Activated CD4-positive, alpha-beta T cell treated with anti-CD3 and anti-CD28 coated beads for 1 hour (primary cell): ENCODE data around the gene BAIAP2.

Experiments
- DNase-seq: peaks from one replicate; pipeline ENCODE4 v3.0.0-alpha.2; 2020

Gene BAIAP2

GRCh38 chr17:81039854-81040758 lies 5.2 kb downstream of the BAIAP2 start:
- DNase-seq = no peak

DNA sequence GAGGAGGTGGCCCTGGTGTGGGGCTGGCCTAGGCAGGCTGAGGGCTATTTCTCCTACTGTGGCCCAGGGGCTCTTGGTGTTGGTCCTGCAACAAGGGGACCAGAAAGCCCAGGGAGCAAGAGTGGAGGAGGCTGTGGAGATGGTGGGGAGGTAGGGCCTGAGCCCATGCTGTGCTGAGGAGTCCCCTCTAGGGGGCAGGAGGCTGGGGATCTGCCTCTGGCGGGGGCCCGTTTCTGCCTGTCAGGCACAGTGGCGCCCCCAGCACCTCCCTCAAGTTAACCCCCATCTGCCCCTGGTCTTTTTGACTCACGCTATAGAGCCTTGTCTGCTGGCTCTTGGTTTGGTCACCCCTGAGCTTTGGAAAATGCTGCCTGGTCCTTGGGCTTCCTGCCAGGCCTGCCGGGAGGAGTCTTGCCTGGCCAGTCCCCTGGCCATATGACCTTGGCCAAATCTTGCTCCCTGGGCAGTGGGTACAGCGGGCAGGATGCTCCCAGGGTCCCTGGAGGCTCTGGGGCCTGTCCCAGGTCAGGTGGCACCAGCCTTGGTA lies 5.9 kb downstream of the BAIAP2 start:
- DNase-seq = no peak

DNA sequence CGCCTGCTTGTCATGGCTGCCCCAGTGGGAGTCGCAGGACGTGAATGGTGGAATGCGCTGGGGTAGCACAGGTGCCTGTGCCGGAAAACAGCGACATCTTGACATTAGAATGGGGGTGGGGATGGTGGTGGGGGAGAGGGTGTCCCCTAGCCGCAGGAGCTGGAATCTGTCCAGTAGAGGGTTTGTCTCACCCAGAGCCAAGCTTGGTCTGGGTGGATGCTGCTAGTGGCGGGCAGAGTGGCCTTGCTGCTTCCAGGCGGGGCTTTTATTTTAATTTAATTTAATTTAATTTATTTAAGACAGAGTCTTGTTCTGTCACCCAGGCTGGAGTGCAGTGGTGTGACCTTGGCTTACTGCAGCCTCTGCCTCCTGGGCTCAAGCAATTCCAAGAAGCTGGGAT lies 7.7 kb downstream of the BAIAP2 start:
- DNase-seq = no peak

DNA sequence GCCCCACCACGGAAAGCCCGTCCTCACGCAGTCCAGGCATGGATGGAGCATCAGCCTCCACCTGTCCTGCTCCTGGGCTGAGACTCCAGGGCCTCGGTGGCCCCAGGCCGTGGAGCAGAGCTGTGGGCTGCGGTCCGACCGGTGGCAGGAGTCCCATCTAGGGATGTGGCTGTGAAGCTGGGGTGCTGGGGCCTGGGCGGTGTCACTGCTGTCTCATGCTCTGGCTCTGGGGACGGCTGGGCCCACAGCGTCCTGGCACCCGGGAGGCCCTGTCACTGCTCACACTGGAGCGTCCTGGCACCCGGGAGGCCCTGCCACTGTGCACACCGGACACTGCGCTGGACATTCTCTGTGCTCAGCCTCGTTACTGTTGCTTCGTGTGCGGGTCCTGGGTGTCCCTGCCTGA lies 8.4 kb downstream of the BAIAP2 start:
- no peak for DNase-seq

GRCh38 chr17:81043725-81044427 lies 8.9 kb downstream of the BAIAP2 start:
- DNase-seq = no peak

DNA sequence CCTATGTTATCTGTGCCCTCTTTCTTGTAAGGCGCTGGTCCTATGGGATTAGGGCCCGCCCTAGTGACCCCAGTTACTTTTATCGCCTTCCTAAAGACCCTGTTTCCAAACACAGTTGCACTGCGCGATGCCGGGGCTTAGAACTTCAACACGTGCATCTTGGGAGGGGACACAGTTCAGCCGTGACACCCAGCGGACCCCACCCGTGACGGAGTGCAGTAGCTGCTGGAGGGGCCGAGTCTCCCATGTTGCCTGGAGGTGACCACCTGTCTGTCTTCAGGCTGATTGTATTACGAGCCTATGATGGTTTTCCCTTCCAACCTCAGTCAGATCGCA lies 9.4 kb downstream of the BAIAP2 start:
- DNase-seq = no peak

GRCh38 chr17:81044764-81045589 lies 10.0 kb downstream of the BAIAP2 start:
- no peak for DNase-seq

DNA sequence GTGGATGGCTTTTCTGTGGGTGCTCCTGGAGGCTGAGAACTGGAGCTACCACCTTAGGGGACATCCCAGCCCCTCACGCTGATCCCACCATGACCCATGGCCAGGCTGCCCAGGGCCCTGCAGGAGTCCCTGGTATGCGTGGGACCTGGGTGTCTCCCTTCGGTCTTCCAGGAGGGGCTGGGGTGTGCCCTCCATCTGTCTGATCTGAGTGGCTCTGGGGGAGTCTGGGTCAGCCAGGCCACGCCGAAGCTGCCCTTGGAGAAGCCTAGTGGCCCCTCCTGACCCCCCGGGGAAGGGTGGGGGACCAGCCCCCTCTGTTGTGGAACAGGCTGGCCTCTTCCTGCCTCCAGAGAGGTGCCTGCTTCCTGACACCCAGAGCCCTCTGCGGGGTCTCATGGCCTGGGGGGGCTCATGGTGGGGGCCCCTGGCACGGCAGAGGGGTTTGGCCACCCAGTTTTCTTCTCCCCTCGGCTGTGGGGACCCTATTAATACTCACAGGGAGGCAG lies 10.7 kb downstream of the BAIAP2 start:
- no peak for DNase-seq

- DNase-seq = no peak
Measured at GRCh38 chr17:81046132-81046769, 11.3 kb downstream of the BAIAP2 start.

DNA sequence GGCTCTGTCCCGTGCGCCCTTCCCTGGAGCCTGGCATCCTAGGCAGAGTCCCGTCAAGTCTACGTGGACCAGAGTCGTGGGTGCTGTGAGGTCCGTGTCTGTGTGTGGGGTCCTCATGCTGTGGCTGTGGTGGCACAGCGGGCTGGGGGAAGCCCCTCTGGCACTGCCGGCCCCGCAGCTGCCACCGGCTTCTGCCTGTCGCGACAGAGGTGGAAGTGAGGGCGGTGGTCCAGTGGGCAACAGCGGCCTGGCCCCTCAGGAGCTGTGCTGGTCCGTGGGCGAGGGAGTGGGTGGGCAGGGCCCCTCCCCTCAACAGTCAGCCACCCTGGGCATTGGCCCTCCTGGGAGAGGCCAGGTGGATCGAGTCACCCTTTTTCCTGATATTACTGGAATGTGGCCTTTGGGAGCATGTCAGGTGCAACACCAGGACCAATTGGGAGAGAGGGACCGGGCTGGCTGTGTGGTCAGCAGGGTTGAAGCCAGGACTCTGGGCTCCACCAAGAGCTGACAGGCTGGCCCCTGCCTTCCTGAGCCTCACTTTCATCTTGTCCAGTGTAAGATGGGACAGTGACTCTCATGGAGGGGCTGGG lies 11.9 kb downstream of the BAIAP2 start:
- DNase-seq = no peak

- DNase-seq = no peak
Measured at GRCh38 chr17:81048827-81049371, 13.9 kb downstream of the BAIAP2 start.

DNA sequence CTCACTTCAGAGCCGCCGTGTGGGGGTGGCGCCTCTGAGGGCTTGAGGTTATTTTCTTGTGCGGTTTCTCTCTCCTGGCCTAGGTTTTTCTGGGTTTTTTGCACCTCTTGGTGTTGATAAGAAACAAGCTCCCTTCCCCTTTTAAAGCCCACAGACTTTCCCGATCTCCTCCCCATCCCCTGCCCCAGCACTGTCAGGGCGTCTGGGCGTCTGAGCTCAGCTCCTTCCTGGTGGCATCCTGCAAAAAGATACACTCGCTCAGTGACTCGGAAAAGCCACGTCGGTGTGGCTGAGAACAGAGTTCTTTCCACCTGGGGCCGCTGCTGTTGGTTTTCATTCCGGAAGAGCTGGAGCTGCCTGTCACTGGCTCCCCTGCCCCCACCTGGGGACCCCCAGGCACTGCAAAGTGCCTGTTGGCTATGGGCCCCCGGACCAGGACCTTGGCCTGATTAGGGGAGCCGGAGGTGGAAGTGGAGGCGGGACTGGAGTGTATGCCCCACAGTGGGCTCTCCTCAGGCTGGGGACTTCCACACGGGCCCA lies 14.5 kb downstream of the BAIAP2 start:
- no peak for DNase-seq

GRCh38 chr17:81049973-81050551 lies 15.1 kb downstream of the BAIAP2 start:
- no peak for DNase-seq

- DNase-seq = no peak
Measured at GRCh38 chr17:81050645-81051625, 16.0 kb downstream of the BAIAP2 start.

GRCh38 chr17:81052199-81052997 lies 17.4 kb downstream of the BAIAP2 start:
- no peak for DNase-seq

DNA sequence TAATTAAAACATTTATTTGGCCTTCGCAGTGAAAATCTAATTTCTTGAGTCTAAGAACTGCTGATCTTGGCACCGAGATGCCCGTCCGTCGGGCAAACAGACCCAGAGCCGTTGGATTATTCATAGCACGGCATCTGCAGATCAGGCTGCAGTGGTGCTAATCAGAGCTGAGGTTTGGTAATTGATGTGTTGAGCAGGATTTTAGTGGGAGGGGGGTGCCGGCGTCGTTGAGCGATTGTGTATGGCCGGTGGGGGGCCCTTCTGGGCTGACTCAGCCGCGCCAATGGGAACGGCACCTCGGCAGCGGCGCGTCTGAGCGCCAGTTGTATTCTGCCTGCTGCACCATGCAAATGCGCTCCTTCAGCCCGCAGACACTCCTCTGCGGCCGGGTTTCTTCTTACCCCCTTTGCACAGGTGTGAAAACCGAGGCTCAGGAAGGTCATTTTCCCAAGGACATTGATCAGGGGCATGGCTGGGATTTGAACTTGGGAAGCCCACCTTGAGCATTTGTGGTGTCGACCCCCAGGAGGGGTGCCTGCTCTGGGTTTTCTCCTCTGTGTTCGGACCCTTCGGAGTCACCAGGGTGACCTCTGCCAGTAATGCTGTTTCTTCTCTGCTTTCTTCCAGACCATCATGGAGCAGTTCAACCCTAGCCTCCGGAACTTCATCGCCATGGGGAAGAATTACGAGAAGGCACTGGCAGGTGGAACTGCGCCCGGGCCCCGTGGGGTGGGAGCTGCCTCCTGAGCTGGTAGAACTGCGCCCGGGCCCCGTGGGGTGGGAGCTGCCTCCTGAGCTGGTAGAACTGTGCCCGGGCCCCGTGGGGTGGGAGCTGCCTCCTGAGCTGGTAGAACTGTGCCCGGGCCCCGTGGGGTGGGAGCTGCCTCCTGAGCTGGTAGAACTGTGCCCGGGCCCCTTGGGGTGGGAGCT lies 18.4 kb downstream of the BAIAP2 start:
- DNase-seq = no peak

GRCh38 chr17:81054308-81054707 lies 19.4 kb downstream of the BAIAP2 start:
- no peak for DNase-seq

DNA sequence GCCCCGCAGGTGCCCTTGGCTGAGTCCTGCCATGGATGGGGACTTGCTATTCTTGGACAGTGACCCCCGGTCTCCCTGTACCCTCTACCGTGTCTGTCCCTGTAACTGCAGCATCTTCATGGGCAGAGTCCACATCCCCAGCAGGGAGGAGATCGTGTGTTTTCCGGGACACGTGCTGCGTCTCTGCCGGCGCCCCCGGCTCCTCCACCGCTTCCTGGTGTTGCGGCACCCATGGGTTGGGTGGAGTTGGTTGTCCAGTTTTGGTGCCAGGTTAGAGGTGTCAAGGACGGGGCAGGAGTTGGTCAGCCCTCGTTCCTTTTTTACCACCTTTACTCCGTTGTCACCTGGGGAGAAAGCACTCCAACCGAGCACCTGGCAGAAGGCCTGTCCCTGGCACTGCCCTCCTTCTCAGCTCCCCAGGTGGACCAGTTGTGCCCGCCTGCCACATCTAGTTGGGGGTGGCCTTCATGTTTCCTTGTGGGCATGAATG lies 20.0 kb downstream of the BAIAP2 start:
- DNase-seq = no peak
